ENCODE data around the gene TMEM131L. TPM values are rescaled to one million over a fixed set of nuclear protein-coding genes. Genes with fewer than 3 reads are reported as not detected.

Gene TMEM131L
- total RNA-seq, 2 donors from 2014 or later: 19.1 to 30.9 TPM

Other genes with a start within 250 kb of the TMEM131L start
- 10 to 100 TPM; 11.6 to 13.1 TPM for gene MND1, start 121.7 kb upstream of the TMEM131L start, total RNA-seq
- gene TLR2, start 217.9 kb downstream of the TMEM131L start, total RNA-seq: 1 to 10 TPM; 2.0 to 2.1 TPM